SK-N-MC (cell line): ENCODE data around the gene ABCB8.

ENCODE experiments used
- DNase-seq: peaks from one replicate; pipeline ENCODE4 v3.0.0-alpha.2; 2011; ENCODE audit warnings: low read depth, low spot score
- H3K27ac ChIP-seq: fragments of 200-600 bp; sonication (generic); 2 replicates; pipeline ENCODE4 v1.5.1; 2016; ENCODE audit warnings: mixed run types
- H3K36me3 ChIP-seq: fragments of 200-600 bp; sonication (generic); 2 replicates; pipeline ENCODE4 v1.6.1; 2017; ENCODE audit warnings: antibody characterized with exemption, low read length, mixed read lengths; ENCODE audit not compliant: insufficient read depth
- H3K4me3 ChIP-seq: fragments of 200-600 bp; sonication (generic); 2 replicates; pipeline ENCODE4 v1.5.1; 2016
- H3K9ac ChIP-seq: fragments of 200-600 bp; sonication (generic); 2 replicates; pipeline ENCODE4 v1.8.0; 2017; ENCODE audit warnings: mixed run types, mixed read lengths; ENCODE audit not compliant: insufficient read length
- H3K9me3 ChIP-seq: fragments of 200-600 bp; sonication (generic); 2 replicates; pipeline ENCODE4 v1.6.1; 2017; ENCODE audit warnings: low read depth, mild to moderate bottlenecking, antibody characterized with exemption, low read length, moderate library complexity, mixed read lengths
- EZH2 ChIP-seq: fragments of 200-600 bp; sonication (generic); IDR thresholded peaks from one replicate; pipeline ENCODE4 v1.6.1; 2017; ENCODE audit warnings: antibody characterized with exemption
- FOXP2 ChIP-seq: optimal IDR thresholded peaks from 2 replicates; pipeline ENCODE3; 2011; ENCODE audit warnings: mild to moderate bottlenecking, moderate library complexity; ENCODE audit not compliant: insufficient read depth; ENCODE audit errors: extremely low read length, control extremely low read depth
- POLR2AphosphoS5 ChIP-seq: IDR thresholded peaks from 2 replicates; pipeline ENCODE4 v1.6.1; 2012; ENCODE audit warnings: mild to moderate bottlenecking, low read depth, low read length, borderline replicate concordance

ABCB8 gene

GRCh38 chr7:151043959-151044358, 15.7 kb downstream of the ABCB8 start:
- DNase-seq: no peak

DNA sequence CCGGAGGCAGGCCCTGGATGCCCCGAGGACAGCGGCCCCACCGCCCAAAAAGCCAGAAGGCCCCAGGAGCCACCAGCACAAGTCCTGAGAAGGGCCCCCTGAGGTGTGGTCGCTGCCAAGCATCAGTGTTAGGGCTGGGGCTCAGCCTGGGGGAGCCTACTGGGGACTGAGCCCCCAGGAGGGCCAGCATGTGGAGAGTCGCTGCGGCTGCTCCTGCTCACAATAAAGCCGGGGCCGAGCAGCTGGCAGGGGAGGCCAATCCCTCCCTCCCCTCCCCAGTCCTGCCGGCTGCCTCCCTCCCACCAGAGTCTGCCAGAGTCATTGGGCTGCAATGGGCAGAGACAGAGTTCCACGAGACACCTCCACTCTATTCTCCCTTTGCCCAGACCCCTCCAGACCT, 17.0 kb downstream of the ABCB8 start:
- Histone ChIP-seq H3K9me3 (no peaks in the 10 kb centered on the region), H3K27ac (no peak overlapping the region), H3K36me3 (no peaks in the 10 kb centered on the region), H3K9ac (no peak overlapping the region), H3K4me3 (no peak overlapping the region)
- no peak for DNase-seq
- TF ChIP-seq FOXP2 (no peak), POLR2AphosphoS5 (no peak), EZH2 (no peak)

More at GRCh38 chr7:151043959-151044358, 15.7 kb downstream of the ABCB8 start:
- TF ChIP-seq POLR2AphosphoS5 (no peak), FOXP2 (no peak), EZH2 (no peak)
- no peak overlapping the region for H3K9ac ChIP-seq
- H3K36me3 ChIP-seq: no peaks in the 10 kb centered on the region
- no peak overlapping the region for H3K27ac ChIP-seq
- no peaks in the 10 kb centered on the region for H3K9me3 ChIP-seq
- H3K4me3 ChIP-seq: no peak overlapping the region

GRCh38 chr7:151045967-151046366, 17.7 kb downstream of the ABCB8 start:
- no peak overlapping the region for H3K9ac ChIP-seq
- H3K4me3 ChIP-seq: no peak overlapping the region
- no peak for DNase-seq

GRCh38 chr7:151046603-151047573, 18.6 kb downstream of the ABCB8 start:
- DNase-seq: no peak
- Histone ChIP-seq H3K4me3 (no peak overlapping the region), H3K27ac (no peak overlapping the region), H3K9me3 (no peaks in the 10 kb centered on the region), H3K36me3 (no peaks in the 10 kb centered on the region), H3K9ac (no peak overlapping the region)
- TF ChIP-seq FOXP2: no peak
- TF ChIP-seq POLR2AphosphoS5: no peak; the same call in 1 of the 2 replicates
- no peak for TF ChIP-seq EZH2

More at GRCh38 chr7:151045967-151046366, 17.7 kb downstream of the ABCB8 start:
- no peaks in the 10 kb centered on the region for H3K9me3 ChIP-seq
- no peak overlapping the region for H3K27ac ChIP-seq
- no peak for TF ChIP-seq POLR2AphosphoS5
- no peak for TF ChIP-seq EZH2
- no peak for TF ChIP-seq FOXP2
- no peaks in the 10 kb centered on the region for H3K36me3 ChIP-seq

DNA sequence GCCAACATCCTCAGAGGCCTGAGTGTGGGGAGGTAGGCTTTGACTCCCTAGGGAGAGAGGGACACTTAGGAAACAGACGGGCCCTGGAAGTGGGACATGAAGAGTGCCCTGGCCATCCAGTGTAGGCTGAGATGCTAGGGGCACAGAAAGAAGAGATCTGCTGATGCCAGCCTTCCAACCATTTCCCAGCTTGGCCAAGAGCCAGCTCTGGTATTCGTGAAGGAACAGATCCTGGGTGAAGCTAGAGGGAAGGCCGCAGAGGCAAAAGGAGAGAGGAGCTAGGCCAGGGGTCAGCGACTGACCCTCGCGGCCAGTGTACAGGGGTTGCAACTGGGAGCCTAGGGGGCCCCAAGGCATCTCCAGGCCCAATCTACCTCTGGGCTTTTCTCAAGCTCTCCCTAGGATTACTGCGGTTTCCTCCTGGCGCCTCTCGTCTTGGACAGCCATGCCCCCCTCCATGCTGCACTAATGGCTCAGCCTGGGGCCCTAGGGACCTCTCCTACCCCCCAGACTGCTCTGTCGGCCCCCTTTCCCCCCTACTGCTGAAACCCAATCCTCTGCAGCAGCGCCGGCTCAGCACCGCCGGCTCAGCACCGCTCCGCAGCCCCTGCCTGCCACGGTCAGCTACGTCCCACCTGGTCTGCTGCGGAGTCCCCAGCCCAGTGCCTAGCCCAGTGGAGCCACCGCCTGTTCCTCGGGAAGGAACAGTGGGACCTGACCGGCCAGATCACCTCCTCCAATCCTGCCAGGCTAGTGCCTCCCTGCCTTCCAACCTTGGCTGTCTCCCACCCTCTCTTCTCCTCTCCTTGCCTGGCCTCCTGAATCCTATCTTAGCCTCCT, 19.9 kb downstream of the ABCB8 start, which contains the start of gene ASIC3:
Gene ASIC3, plus strand, starts transcription at position 556 of the 840 bp plus-strand sequence. CDS start 355 bp downstream, outside the sequence.
- Histone ChIP-seq H3K4me3 (no peak within 1 kb of the TSS), H3K9ac (no peak within 1 kb of the TSS), H3K36me3 (no peaks in the 10 kb centered on the region), H3K27ac (no peak within 1 kb of the TSS), H3K9me3 (no peaks in the 10 kb centered on the region)
- no peak for DNase-seq
- TF ChIP-seq FOXP2 (no peak), EZH2 (no peak), POLR2AphosphoS5 (no peak)

DNA sequence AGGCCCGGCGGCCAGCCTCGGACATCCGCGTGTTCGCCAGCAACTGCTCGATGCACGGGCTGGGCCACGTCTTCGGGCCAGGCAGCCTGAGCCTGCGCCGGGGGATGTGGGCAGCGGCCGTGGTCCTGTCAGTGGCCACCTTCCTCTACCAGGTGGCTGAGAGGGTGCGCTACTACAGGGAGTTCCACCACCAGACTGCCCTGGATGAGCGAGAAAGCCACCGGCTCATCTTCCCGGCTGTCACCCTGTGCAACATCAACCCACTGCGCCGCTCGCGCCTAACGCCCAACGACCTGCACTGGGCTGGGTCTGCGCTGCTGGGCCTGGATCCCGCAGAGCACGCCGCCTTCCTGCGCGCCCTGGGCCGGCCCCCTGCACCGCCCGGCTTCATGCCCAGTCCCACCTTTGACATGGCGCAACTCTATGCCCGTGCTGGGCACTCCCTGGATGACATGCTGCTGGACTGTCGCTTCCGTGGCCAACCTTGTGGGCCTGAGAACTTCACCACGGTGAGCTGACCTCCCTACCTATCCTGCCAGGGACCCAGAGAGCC, 20.7 kb downstream of the ABCB8 start:
- no peak overlapping the region for H3K9ac ChIP-seq
- H3K27ac ChIP-seq: no peak overlapping the region
- DNase-seq: no peak
- no peak overlapping the region for H3K4me3 ChIP-seq
- H3K36me3 ChIP-seq: no peaks in the 10 kb centered on the region
- TF ChIP-seq FOXP2: no peak
- TF ChIP-seq POLR2AphosphoS5: no peak
- no peak for TF ChIP-seq EZH2
- H3K9me3 ChIP-seq: no peaks in the 10 kb centered on the region

DNA sequence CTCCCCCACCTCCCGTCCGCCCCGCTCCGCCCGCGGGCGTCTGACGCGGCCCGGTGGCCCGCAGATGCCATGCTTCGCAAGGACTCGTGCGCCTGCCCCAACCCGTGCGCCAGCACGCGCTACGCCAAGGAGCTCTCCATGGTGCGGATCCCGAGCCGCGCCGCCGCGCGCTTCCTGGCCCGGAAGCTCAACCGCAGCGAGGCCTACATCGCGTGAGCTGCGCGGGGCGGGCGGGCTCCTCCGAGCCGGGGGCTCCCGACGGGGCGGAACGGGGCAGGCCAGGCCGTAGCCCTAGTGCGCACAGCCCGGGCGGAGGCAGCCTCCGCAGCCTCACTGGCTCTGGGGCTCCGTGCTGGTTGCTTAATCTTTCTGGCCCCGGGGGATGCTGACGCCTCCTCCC, 22.9 kb downstream of the ABCB8 start:
- TF ChIP-seq FOXP2 (peak; percentile 23), EZH2 (no peak)
- Histone ChIP-seq H3K36me3 (no peaks in the 10 kb centered on the region), H3K27ac (no peak overlapping the region), H3K9me3 (no peaks in the 10 kb centered on the region), H3K9ac (no peak overlapping the region), H3K4me3 (peak overlapping the region; percentile 59)
- no peak for DNase-seq

GRCh38 chr7:151053096-151053495, 24.8 kb downstream of the ABCB8 start:
- no peak for DNase-seq
- TF ChIP-seq EZH2 (no peak), FOXP2 (no peak), POLR2AphosphoS5 (no peak)
- Histone ChIP-seq H3K4me3 (no peak overlapping the region), H3K27ac (no peak overlapping the region), H3K9ac (no peak overlapping the region), H3K9me3 (no peaks in the 10 kb centered on the region), H3K36me3 (no peaks in the 10 kb centered on the region)
